ENCODE results near the gene ITGA3.

The ITGA3 gene

GRCh38 chr17:50055426-50056216 lies at the start of gene ITGA3:
Gene ITGA3 (plus strand): TSS chr17:50056110. CDS start chr17:50056440, 330 bp downstream.
- Histone ChIP-seq H3K4me1 (ENCODE audit: control insufficient read depth in 1 of 2, insufficient read depth in 2 of 2, low read length in 2 of 2) (peaks cover 50 to 57% of the 10 kb centered on the region in 2 donors), H3K36me3 (ENCODE audit: control insufficient read depth in 1 of 2, insufficient read depth in 2 of 2, low read length in 2 of 2) (no peaks in the 10 kb centered on the region), H3K4me3 (ENCODE audit: low read depth in 1 of 2, low read length in 2 of 2) (peak within 1 kb of the TSS; percentile 81 to 86), H3K9me3 (ENCODE audit: control insufficient read depth in 1 of 2, low read length in 2 of 2) (no peaks in the 10 kb centered on the region), H3K27me3 (ENCODE audit: control insufficient read depth in 1 of 2, insufficient read depth in 2 of 2, low read length in 2 of 2) (no peaks in the 10 kb centered on the region), H3K27ac (ENCODE audit: low read depth, low read length) (peak within 1 kb of the TSS; percentile 90), H3K9ac (ENCODE audit: low read depth in 1 of 2, low read length in 2 of 2) (peak within 1 kb of the TSS; percentile 75 to 87)

DNA sequence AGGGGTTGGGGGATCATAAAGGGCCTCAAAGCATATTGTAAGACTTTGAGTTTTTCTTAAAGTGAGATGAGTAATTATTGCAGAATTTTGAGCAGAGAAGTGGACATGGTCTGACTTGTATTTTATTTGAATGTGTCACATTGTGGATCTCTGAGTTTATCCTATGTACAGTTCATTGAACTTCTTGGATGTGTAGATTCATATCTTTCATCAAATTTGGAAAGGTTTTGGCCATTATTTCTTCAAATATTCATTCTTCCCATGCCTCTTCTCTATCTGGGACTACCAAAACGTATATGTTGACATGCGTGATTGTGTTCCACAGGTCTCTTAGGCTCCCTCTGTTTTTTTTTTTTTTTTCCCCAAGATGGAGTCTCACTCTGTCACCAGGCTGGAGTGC lies 46.6 kb upstream of the ITGA3 start:
- Histone ChIP-seq H3K4me1 (ENCODE audit: control insufficient read depth in 1 of 2, insufficient read depth in 2 of 2, low read length in 2 of 2) (no peaks in the 10 kb centered on the region), H3K27ac (ENCODE audit: low read depth, low read length) (no peak overlapping the region)

GRCh38 chr17:50013079-50013478 lies 42.8 kb upstream of the ITGA3 start:
- Histone ChIP-seq H3K36me3 (ENCODE audit: control insufficient read depth in 1 of 2, insufficient read depth in 2 of 2, low read length in 2 of 2) (no peaks in the 10 kb centered on the region), H3K9me3 (ENCODE audit: control insufficient read depth in 1 of 2, low read length in 2 of 2) (peaks cover 5 to 15% of the 10 kb centered on the region in 2 donors)

More for the DNA sequence above, 46.6 kb upstream of the ITGA3 start:
- Histone ChIP-seq H3K4me3 (ENCODE audit: low read depth in 1 of 2, low read length in 2 of 2) (no peak overlapping the region), H3K9ac (ENCODE audit: low read depth in 1 of 2, low read length in 2 of 2) (no peak overlapping the region), H3K9me3 (ENCODE audit: control insufficient read depth in 1 of 2, low read length in 2 of 2) (peaks cover 5 to 15% of the 10 kb centered on the region in 2 donors), H3K36me3 (ENCODE audit: control insufficient read depth in 1 of 2, insufficient read depth in 2 of 2, low read length in 2 of 2) (no peaks in the 10 kb centered on the region), H3K27me3 (ENCODE audit: control insufficient read depth in 1 of 2, insufficient read depth in 2 of 2, low read length in 2 of 2) (peaks cover 0 to 1% of the 10 kb centered on the region in 2 donors)

GRCh38 chr17:50014471-50015088 lies 41.3 kb upstream of the ITGA3 start:
- Histone ChIP-seq H3K9ac (ENCODE audit: low read depth in 1 of 2, low read length in 2 of 2) (no peak overlapping the region), H3K4me1 (ENCODE audit: control insufficient read depth in 1 of 2, insufficient read depth in 2 of 2, low read length in 2 of 2) (no peaks in the 10 kb centered on the region), H3K27ac (ENCODE audit: low read depth, low read length) (no peak overlapping the region), H3K27me3 (ENCODE audit: control insufficient read depth in 1 of 2, insufficient read depth in 2 of 2, low read length in 2 of 2) (no peaks in the 10 kb centered on the region), H3K4me3 (ENCODE audit: low read depth in 1 of 2, low read length in 2 of 2) (no peak overlapping the region), H3K9me3 (ENCODE audit: control insufficient read depth in 1 of 2, low read length in 2 of 2) (peaks cover 5 to 9% of the 10 kb centered on the region in 2 donors), H3K36me3 (ENCODE audit: control insufficient read depth in 1 of 2, insufficient read depth in 2 of 2, low read length in 2 of 2) (no peaks in the 10 kb centered on the region)

More at GRCh38 chr17:50013079-50013478, 42.8 kb upstream of the ITGA3 start:
- H3K9ac ChIP-seq (ENCODE audit: low read depth in 1 of 2, low read length in 2 of 2): no peak overlapping the region
- H3K27ac ChIP-seq (ENCODE audit: low read depth, low read length): no peak overlapping the region
- no peaks in the 10 kb centered on the region for H3K4me1 ChIP-seq (ENCODE audit: control insufficient read depth in 1 of 2, insufficient read depth in 2 of 2, low read length in 2 of 2)
- no peak overlapping the region for H3K4me3 ChIP-seq (ENCODE audit: low read depth in 1 of 2, low read length in 2 of 2)
- H3K27me3 ChIP-seq (ENCODE audit: control insufficient read depth in 1 of 2, insufficient read depth in 2 of 2, low read length in 2 of 2): no peaks in the 10 kb centered on the region

- Histone ChIP-seq H3K4me1 (ENCODE audit: control insufficient read depth in 1 of 2, insufficient read depth in 2 of 2, low read length in 2 of 2) (no peaks in the 10 kb centered on the region), H3K9me3 (ENCODE audit: control insufficient read depth in 1 of 2, low read length in 2 of 2) (peaks cover 5 to 9% of the 10 kb centered on the region in 2 donors), H3K27me3 (ENCODE audit: control insufficient read depth in 1 of 2, insufficient read depth in 2 of 2, low read length in 2 of 2) (no peaks in the 10 kb centered on the region), H3K9ac (ENCODE audit: low read depth in 1 of 2, low read length in 2 of 2) (no peak overlapping the region), H3K4me3 (ENCODE audit: low read depth in 1 of 2, low read length in 2 of 2) (no peak overlapping the region), H3K36me3 (ENCODE audit: control insufficient read depth in 1 of 2, insufficient read depth in 2 of 2, low read length in 2 of 2) (no peaks in the 10 kb centered on the region), H3K27ac (ENCODE audit: low read depth, low read length) (no peak overlapping the region)
Measured at GRCh38 chr17:50015146-50015545, 40.8 kb upstream of the ITGA3 start.

- no peaks in the 10 kb centered on the region for H3K27me3 ChIP-seq (ENCODE audit: control insufficient read depth in 1 of 2, insufficient read depth in 2 of 2, low read length in 2 of 2)
- no peaks in the 10 kb centered on the region for H3K9me3 ChIP-seq (ENCODE audit: control insufficient read depth in 1 of 2, low read length in 2 of 2)
- H3K9ac ChIP-seq (ENCODE audit: low read depth in 1 of 2, low read length in 2 of 2): no peak overlapping the region
- H3K4me1 ChIP-seq (ENCODE audit: control insufficient read depth in 1 of 2, insufficient read depth in 2 of 2, low read length in 2 of 2): peaks cover 0 to 3% of the 10 kb centered on the region in 2 donors
- no peak overlapping the region for H3K4me3 ChIP-seq (ENCODE audit: low read depth in 1 of 2, low read length in 2 of 2)
- no peak overlapping the region for H3K27ac ChIP-seq (ENCODE audit: low read depth, low read length)
- H3K36me3 ChIP-seq (ENCODE audit: control insufficient read depth in 1 of 2, insufficient read depth in 2 of 2, low read length in 2 of 2): no peaks in the 10 kb centered on the region
Measured at GRCh38 chr17:50018909-50019308, 37.0 kb upstream of the ITGA3 start.

GRCh38 chr17:50020841-50021599 lies 34.9 kb upstream of the ITGA3 start:
- Histone ChIP-seq H3K4me1 (ENCODE audit: control insufficient read depth in 1 of 2, insufficient read depth in 2 of 2, low read length in 2 of 2) (peaks cover 0 to 3% of the 10 kb centered on the region in 2 donors), H3K27ac (ENCODE audit: low read depth, low read length) (no peak overlapping the region), H3K9ac (ENCODE audit: low read depth in 1 of 2, low read length in 2 of 2) (no peak overlapping the region), H3K9me3 (ENCODE audit: control insufficient read depth in 1 of 2, low read length in 2 of 2) (peaks cover 5 to 8% of the 10 kb centered on the region in 2 donors), H3K27me3 (ENCODE audit: control insufficient read depth in 1 of 2, insufficient read depth in 2 of 2, low read length in 2 of 2) (no peaks in the 10 kb centered on the region), H3K36me3 (ENCODE audit: control insufficient read depth in 1 of 2, insufficient read depth in 2 of 2, low read length in 2 of 2) (no peaks in the 10 kb centered on the region), H3K4me3 (ENCODE audit: low read depth in 1 of 2, low read length in 2 of 2) (no peak overlapping the region)

DNA sequence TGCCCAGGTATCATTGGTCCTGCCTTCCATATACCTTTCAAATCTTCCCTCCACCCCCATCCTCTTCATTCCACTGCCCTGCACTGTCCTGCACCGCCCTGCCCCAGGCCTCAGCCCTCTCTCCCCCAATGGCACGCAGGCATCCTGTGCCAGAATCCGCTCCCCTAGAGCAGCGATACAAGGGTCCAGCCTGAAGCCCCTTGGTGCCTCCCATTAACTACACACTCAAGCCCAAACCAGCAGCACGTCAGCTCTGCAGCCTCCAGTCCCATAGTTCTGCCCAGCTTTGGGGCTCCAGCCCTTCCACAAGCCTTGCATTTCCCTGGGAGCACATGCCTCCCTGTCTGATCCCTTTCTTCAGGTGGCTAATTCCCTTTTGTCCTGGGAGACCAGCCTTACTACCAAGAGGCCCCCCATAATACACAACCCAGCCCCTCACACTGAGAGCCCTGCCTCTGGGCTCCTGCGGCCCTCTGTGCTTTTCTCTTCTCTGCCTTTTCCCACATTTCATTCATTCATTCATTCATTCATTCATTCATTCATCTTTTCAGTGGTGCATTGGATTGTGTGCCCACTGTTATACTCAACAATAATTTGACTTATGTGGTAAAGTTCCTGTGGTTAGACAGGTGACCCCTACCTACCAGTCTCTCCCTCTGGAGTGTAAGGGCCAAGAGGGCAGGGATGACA lies 34.1 kb upstream of the ITGA3 start:
- Histone ChIP-seq H3K9ac (ENCODE audit: low read depth in 1 of 2, low read length in 2 of 2) (no peak overlapping the region), H3K36me3 (ENCODE audit: control insufficient read depth in 1 of 2, insufficient read depth in 2 of 2, low read length in 2 of 2) (no peaks in the 10 kb centered on the region), H3K4me3 (ENCODE audit: low read depth in 1 of 2, low read length in 2 of 2) (no peak overlapping the region), H3K27ac (ENCODE audit: low read depth, low read length) (no peak overlapping the region), H3K9me3 (ENCODE audit: control insufficient read depth in 1 of 2, low read length in 2 of 2) (peaks cover 5 to 8% of the 10 kb centered on the region in 2 donors), H3K4me1 (ENCODE audit: control insufficient read depth in 1 of 2, insufficient read depth in 2 of 2, low read length in 2 of 2) (peaks cover 0 to 5% of the 10 kb centered on the region in 2 donors), H3K27me3 (ENCODE audit: control insufficient read depth in 1 of 2, insufficient read depth in 2 of 2, low read length in 2 of 2) (no peaks in the 10 kb centered on the region)

GRCh38 chr17:50022463-50023130 lies 33.3 kb upstream of the ITGA3 start:
- Histone ChIP-seq H3K27ac (ENCODE audit: low read depth, low read length) (no peak overlapping the region), H3K4me3 (ENCODE audit: low read depth in 1 of 2, low read length in 2 of 2) (no peak overlapping the region), H3K9me3 (ENCODE audit: control insufficient read depth in 1 of 2, low read length in 2 of 2) (peaks cover 5 to 8% of the 10 kb centered on the region in 2 donors), H3K27me3 (ENCODE audit: control insufficient read depth in 1 of 2, insufficient read depth in 2 of 2, low read length in 2 of 2) (peaks cover 0 to 3% of the 10 kb centered on the region in 2 donors), H3K9ac (ENCODE audit: low read depth in 1 of 2, low read length in 2 of 2) (no peak overlapping the region), H3K4me1 (ENCODE audit: control insufficient read depth in 1 of 2, insufficient read depth in 2 of 2, low read length in 2 of 2) (peaks cover 7 to 11% of the 10 kb centered on the region in 2 donors), H3K36me3 (ENCODE audit: control insufficient read depth in 1 of 2, insufficient read depth in 2 of 2, low read length in 2 of 2) (no peaks in the 10 kb centered on the region)
